DOHH2 (cell line): Measurements from ENCODE around the gene VWF.
"Not testable (repeated sequence)": the region's sequence is repeated elsewhere in the genome, so short reads cannot be mapped to it uniquely, and the experiment has no call there.

Experiments used
- EZH2phosphoT487 ChIP-seq: fragments of 200-600 bp; sonication (generic); IDR thresholded peaks from 2 replicates; pipeline ENCODE4 v1.6.1; 2017; ENCODE audit warnings: borderline replicate concordance, mild to moderate bottlenecking, antibody characterized with exemption, low read length, moderate library complexity, mixed read lengths
- TF ChIP-seq, protein P1 (sequence below): fragments of 200-600 bp; sonication (generic); IDR thresholded peaks from one replicate; pipeline ENCODE4 v1.5.1; 2014; ENCODE audit warnings: antibody characterized with exemption, mild to moderate bottlenecking, low read depth, low read length; ENCODE audit not compliant: poor library complexity, severe bottlenecking

DNA sequence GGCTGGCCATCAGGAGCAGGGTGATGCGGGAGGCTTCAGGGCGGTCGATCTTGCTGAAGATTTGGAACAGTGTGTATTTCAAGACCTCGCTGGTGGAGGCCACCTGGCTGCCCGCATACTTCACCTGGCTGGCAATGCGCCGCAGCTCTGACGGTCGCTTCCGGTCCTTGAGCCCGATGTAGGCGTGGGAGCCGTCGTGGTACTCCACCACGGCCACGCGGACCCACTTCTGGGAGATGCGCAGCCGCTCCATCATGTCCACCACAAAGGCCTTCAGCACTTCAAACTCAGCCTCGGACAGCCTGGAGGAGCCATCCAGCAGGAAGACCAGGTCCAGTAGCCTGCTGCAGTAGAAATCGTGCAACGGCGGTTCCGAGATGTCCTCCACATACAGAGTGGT lies 105.2 kb downstream of the VWF start:
- not testable (repeated sequence) for TF ChIP-seq EZH2phosphoT487
- TF ChIP-seq, protein P1, sequence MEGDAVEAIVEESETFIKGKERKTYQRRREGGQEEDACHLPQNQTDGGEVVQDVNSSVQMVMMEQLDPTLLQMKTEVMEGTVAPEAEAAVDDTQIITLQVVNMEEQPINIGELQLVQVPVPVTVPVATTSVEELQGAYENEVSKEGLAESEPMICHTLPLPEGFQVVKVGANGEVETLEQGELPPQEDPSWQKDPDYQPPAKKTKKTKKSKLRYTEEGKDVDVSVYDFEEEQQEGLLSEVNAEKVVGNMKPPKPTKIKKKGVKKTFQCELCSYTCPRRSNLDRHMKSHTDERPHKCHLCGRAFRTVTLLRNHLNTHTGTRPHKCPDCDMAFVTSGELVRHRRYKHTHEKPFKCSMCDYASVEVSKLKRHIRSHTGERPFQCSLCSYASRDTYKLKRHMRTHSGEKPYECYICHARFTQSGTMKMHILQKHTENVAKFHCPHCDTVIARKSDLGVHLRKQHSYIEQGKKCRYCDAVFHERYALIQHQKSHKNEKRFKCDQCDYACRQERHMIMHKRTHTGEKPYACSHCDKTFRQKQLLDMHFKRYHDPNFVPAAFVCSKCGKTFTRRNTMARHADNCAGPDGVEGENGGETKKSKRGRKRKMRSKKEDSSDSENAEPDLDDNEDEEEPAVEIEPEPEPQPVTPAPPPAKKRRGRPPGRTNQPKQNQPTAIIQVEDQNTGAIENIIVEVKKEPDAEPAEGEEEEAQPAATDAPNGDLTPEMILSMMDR: not testable (repeated sequence)
